GM19239 (cell line): ENCODE results near the gene MKLN1.
"Not testable (repeated sequence)": the region's sequence is repeated elsewhere in the genome, so short reads cannot be mapped to it uniquely, and the experiment has no call there.

ENCODE experiments used
- DNase-seq: peaks from one replicate; pipeline ENCODE4 v3.0.0; 2011; ENCODE audit warnings: low spot score; ENCODE audit not compliant: insufficient read length
- FAIRE-seq: peaks from 2 replicates; lab custom pipeline; 2011; peaks lifted over from hg19 to GRCh38; lab: Jason Lieb, UNC

Gene MKLN1

DNA sequence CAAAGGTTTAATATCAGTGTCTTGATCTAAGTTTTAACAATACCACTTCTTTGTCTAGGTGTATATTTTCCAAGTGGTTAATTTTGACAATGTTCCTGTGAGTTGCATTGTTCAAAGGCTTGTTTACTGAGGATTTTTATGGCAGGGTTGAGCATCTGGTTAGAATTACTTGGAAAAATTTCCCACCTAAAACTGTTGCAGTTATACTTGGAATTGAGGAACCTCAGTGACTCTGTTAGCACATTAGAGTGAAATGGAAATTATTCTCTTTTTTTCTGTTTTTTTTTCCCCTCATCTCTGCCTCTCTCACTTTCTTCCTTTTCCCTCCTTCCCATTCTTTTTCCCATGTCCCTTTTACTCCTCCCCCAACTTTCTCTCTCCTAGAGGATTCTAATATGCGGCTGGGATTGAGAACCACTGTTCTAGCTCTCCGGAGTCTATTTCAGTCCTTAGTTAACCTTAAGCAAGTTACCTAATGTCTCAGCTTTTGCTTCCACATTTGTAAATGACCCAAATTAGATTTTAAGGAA lies 121.8 kb downstream of the MKLN1 start:
- FAIRE-seq, result no peak

GRCh38 chr7:131454498-131454897 lies 126.8 kb downstream of the MKLN1 start:
- DNase-seq (no peak), FAIRE-seq (peak; percentile 88)

More for the DNA sequence above, 121.8 kb downstream of the MKLN1 start:
- no peak for DNase-seq

DNA sequence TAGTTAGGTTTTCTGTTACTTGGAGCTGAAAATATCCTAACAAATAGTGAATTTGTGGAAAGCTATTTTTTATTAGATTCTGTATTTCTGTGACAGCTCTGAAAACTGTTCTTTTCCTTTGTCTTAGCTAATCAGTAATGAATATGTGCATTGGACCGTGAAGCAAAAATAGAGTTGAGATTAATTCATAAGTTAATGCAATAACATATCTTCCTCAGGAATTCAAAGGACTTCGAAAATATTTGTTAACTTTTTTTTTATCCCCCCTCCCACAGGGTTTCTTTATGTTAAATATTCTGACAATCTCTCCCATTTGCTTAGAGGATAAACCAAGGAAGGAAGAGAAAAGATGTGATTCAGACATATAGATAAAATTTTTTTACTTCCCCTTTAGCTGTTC lies 127.3 kb downstream of the MKLN1 start:
- FAIRE-seq, result no peak

GRCh38 chr7:131455546-131455945 lies 127.9 kb downstream of the MKLN1 start:
- FAIRE-seq (no peak), DNase-seq (no peak)

More for the DNA sequence above, 127.3 kb downstream of the MKLN1 start:
- DNase-seq, result no peak

DNA sequence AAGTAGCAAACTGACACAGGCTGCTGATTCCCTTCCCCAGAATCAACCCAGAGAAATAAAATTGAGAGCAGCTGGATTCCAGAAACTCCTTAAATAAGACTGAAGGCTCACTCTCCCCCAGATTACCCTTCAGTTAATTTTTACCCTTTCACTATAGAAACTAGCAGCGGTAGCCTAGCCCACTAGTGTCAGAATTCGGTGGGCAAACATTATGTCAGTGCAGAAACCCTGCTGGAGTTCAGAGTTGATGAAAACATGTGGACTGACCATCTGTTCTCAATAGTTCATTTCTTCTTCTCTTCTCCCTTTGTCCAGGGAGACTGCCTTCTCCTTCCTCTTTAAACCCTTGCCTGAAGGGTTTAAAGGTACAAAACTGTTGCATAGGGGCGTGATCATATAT lies 128.7 kb downstream of the MKLN1 start:
- FAIRE-seq (peak; percentile 42), DNase-seq (no peak)

DNA sequence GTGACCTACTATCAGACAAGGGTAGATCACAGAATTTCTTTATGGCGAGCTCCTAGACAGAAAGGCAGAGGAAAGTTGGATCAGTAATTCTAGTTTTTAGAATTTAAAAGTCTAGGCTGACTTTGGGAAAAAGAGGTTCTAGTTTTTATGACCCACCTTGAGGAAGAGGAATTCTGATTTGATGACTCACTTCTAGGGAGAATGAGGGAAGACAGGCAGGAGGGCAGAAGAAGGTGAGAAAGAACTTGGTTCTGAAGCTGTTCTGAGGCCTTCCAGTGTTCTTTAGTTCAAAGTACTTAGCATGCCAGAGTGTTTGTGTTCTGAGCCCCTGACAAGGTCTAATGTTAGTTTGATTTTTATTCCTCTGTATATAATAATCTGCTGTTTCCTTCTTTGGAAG lies 131.6 kb downstream of the MKLN1 start:
- no peak for DNase-seq
- no peak for FAIRE-seq

GRCh38 chr7:131462059-131462458 lies 134.4 kb downstream of the MKLN1 start:
- DNase-seq (no peak), FAIRE-seq (no peak)

DNA sequence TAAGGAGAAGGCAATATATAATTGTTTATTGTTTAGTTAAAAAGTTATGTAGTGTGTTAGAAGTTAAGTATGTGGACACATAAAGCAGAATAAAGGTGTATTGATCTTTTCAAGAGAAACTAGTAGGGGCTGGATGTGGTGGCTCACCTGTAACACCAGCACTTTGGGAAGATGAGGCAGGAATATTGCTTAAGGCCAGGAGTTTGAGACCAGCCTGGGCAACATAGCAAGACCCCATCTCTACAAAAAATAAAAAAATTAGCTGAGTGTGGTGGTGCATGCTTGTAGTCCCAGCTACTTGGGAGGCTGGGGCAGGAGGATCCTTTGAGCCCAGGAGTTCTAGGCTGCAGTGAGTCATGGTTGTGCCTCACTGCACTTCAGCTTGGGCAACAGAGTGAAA lies 135.0 kb downstream of the MKLN1 start:
- not testable (repeated sequence) for FAIRE-seq, DNase-seq

- no peak for DNase-seq
- FAIRE-seq, result no peak
These were observed 139.2 kb downstream of the MKLN1 start for GRCh38 chr7:131466735-131467365.

- no peak for DNase-seq
- FAIRE-seq, result no peak
These were observed 140.1 kb downstream of the MKLN1 start for GRCh38 chr7:131467788-131468187.

GRCh38 chr7:131471250-131472004 lies 143.8 kb downstream of the MKLN1 start:
- FAIRE-seq (no peak), DNase-seq (no peak)

GRCh38 chr7:131476740-131477139 lies 149.1 kb downstream of the MKLN1 start:
- DNase-seq (no peak), FAIRE-seq (no peak)

GRCh38 chr7:131480384-131481315 lies 153.0 kb downstream of the MKLN1 start:
- FAIRE-seq (peak; percentile 11), DNase-seq (no peak)

- peak; percentile 62 for FAIRE-seq
- no peak for DNase-seq
These were observed 155.1 kb downstream of the MKLN1 start for GRCh38 chr7:131482800-131483199.

DNA sequence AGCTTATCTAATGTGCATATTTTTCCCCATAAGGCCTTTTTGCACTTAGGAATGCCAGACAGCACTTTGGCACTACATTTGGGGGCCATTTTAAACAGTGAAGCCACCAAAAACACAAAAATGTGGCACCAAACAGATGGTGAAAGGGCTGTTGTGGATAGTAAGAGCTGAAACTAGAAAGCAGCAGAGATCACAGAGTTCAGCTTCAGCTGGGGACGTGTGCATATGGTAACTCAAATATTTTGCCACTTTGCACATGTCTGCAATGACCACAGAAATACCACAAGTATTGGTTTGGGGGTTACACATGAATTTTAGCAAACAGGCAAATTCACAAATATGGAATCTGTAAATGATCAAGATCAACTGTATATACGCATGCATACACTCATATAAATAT lies 155.9 kb downstream of the MKLN1 start:
- DNase-seq (no peak), FAIRE-seq (no peak)

GRCh38 chr7:131486346-131486745 lies 158.7 kb downstream of the MKLN1 start:
- no peak for FAIRE-seq
- DNase-seq, result no peak

GRCh38 chr7:131487217-131487616 lies 159.5 kb downstream of the MKLN1 start:
- DNase-seq (no peak), FAIRE-seq (no peak)

DNA sequence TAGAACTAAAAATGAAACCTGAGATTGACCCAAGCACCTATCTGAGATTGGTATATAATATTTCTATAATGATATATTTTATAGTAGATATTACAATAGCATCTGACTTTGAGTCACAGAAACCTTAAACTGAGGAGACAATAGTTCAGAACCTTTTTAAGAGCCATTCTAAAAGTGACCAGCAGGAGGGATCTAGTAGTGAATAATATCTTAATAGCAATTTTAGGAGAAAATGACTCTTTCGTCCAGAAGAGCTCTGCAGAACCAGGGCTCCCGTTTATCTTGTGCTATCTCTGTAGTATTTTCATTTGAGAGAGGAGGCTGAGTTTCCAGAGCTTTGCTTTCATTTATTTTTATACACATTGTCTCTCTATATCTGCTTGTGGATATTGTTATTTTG lies 160.7 kb downstream of the MKLN1 start:
- FAIRE-seq (no peak), DNase-seq (no peak)

DNA sequence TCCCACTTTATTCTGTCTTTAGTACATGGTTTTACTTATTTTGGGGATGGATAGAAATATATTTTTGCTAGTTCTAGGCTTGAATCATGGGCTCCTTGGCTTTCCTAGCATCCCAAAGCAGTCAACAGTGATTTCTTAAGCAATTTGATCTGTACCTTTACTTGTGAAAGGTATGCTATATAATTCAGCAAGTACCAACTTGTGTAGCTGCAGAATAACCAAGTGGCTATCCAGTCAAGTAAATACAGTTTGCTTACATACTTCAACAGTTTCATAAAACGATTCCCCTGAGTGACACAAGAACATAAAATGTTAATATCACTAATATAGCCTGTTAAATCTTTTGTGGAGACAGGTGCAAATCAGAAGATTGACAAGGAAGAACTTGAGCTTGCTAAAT lies 161.5 kb downstream of the MKLN1 start:
- no peak for FAIRE-seq
- no peak for DNase-seq

- DNase-seq, result no peak
- FAIRE-seq, result no peak
These were observed 162.2 kb downstream of the MKLN1 start for GRCh38 chr7:131489881-131490280.

- FAIRE-seq (no peak), DNase-seq (no peak)
These were observed 165.4 kb downstream of the MKLN1 start for GRCh38 chr7:131493081-131493480.
